Thoracic aorta (tissue), 2 donors: Measurements from ENCODE around the gene SPC24. TPM values are rescaled to one million over a fixed set of nuclear protein-coding genes. Genes with fewer than 3 reads are reported as not detected.

Experiments
- ATAC-seq: fragments of 150-250 bp; one replicate; pipeline ENCODE4 v1.8.0; 2017; ENCODE audit warnings: low read depth; ENCODE audit not compliant: insufficient number of reproducible peaks, low FRiP score
- DNase-seq: peaks from one replicate; pipeline ENCODE4 v3.0.0-alpha.2; 2020; ENCODE audit warnings: low spot score
- H3K27ac ChIP-seq, 2 donors: fragments of 200-600 bp; sonication (generic); 1 replicate in 1 of 2; 2 replicates in 1 of 2; pipeline ENCODE4 v1.5.1; 2016; ENCODE audit warnings: mild to moderate bottlenecking in 2 of 2, moderate library complexity in 2 of 2
- H3K27me3 ChIP-seq: fragments of 200-600 bp; sonication (generic); replicated peaks from 2 replicates; pipeline ENCODE4 v1.6.0; 2016; ENCODE audit warnings: mild to moderate bottlenecking; ENCODE audit not compliant: insufficient read depth
- H3K36me3 ChIP-seq: fragments of 200-600 bp; sonication (generic); one replicate; pipeline ENCODE4 v1.5.1; 2016
- H3K4me1 ChIP-seq, 2 donors: fragments of 200-600 bp; sonication (generic); 1 replicate in 1 of 2; 2 replicates in 1 of 2; pipeline versions ENCODE4 v1.5.1 to v1.6.0; 2016; ENCODE audit warnings: low read depth in 2 of 2, mild to moderate bottlenecking in 1 of 2; ENCODE audit not compliant: control insufficient read depth in 1 of 2
- H3K4me3 ChIP-seq: fragments of 200-600 bp; sonication (generic); 2 replicates; pipeline ENCODE4 v1.5.1; 2016; ENCODE audit warnings: mild to moderate bottlenecking
- H3K9me3 ChIP-seq: fragments of 200-600 bp; sonication (generic); 2 replicates; pipeline ENCODE4 v1.5.1; 2016
- CTCF ChIP-seq: fragments of 200-600 bp; sonication (generic); IDR thresholded peaks from one replicate; pipeline ENCODE4 v1.5.1; 2019; ENCODE audit warnings: antibody characterized with exemption
- total RNA-seq, 2 donors: library from RNA; depleted of rRNA; stranded (reverse); fragments of >200 nt; gene quantifications; one replicate each; pipeline versions ENCODE4 v1.1.0 to v1.2.3, GENCODE V29; 2016

SPC24 gene
- total RNA-seq, 2 donors from 2014 or later = 2.4 to 4.7 TPM

GRCh38 chr19:11202488-11203193 lies 47.1 kb upstream of the SPC24 start:
- H3K27ac ChIP-seq = peak overlapping the region; percentile 97 to 99
- H3K36me3 ChIP-seq = no peaks in the 10 kb centered on the region
- no peaks in the 10 kb centered on the region for H3K27me3 ChIP-seq
- H3K9me3 ChIP-seq = no peaks in the 10 kb centered on the region
- peak overlapping the region; percentile 45 for H3K4me3 ChIP-seq
- ATAC-seq = no peak
- TF ChIP-seq CTCF = no peak
- peaks cover 28 to 48% of the 10 kb centered on the region in 2 donors for H3K4me1 ChIP-seq
- DNase-seq = no peak

GRCh38 chr19:11201791-11202190 lies 46.2 kb upstream of the SPC24 start:
- DNase-seq = no peak
- no peak for ATAC-seq
- Histone ChIP-seq H3K36me3 (no peaks in the 10 kb centered on the region), H3K4me3 (no peak overlapping the region), H3K27me3 (no peaks in the 10 kb centered on the region), H3K9me3 (no peaks in the 10 kb centered on the region), H3K27ac (peak overlapping the region; percentile 97 to 99), H3K4me1 (peaks cover 28 to 48% of the 10 kb centered on the region in 2 donors)
- TF ChIP-seq CTCF = no peak

DNA sequence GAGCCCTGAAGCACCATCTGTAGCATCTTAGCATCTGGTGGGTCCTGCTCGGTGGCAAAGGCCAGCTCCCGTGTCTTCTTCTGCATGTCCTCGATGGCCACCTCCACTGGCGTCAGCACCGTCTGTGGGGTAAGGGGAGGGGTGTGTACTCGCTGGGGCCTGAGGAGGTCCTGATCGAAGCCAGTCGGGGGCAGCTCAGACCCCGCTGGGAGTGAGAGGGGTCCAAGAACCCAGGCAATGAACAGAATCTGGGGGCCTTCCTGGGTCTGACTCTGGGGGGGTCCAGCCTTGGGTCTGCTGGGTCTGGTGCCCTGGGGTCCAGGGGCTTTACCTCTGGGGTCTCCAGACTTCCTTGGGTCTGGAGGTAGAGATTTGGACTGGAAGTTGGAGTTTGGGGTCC lies 45.3 kb upstream of the SPC24 start:
- Histone ChIP-seq H3K27ac (peak overlapping the region; percentile 95 to 99), H3K9me3 (no peaks in the 10 kb centered on the region), H3K27me3 (no peaks in the 10 kb centered on the region), H3K4me1 (peaks cover 28 to 48% of the 10 kb centered on the region in 2 donors), H3K4me3 (no peak overlapping the region), H3K36me3 (no peaks in the 10 kb centered on the region)
- no peak for TF ChIP-seq CTCF
- ATAC-seq = no peak
- DNase-seq = no peak

DNA sequence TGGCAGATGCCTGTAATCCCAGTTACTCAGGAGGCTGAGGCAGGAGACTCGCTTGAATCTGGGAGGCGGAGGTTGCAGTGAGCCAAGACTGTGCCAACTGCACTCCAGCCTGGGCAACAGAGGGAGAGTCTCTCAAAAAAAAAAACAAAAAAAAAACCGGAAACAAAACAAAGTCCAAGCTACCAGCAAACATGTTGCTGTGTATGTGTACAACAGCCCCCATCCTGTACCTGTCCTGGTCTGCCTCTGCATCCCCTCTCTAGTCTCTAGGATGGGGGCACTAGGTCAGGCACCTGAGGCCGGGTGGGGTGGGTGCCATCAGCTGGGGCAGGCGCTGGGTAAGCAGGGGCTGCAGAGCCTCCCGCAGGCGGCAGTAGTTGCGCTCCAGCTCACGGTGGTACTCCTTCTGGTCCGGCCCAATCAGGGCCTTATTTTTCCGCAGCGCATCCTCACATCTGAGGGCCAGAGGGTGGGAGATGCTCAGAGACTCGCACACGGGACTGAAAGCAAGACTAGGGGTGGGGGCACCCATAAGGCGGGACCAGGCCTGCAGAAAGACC lies 44.5 kb upstream of the SPC24 start:
- Histone ChIP-seq H3K4me1 (peaks cover 30 to 51% of the 10 kb centered on the region in 2 donors), H3K27me3 (no peaks in the 10 kb centered on the region), H3K36me3 (no peaks in the 10 kb centered on the region), H3K27ac (peak overlapping the region; percentile 95 to 99), H3K9me3 (no peaks in the 10 kb centered on the region), H3K4me3 (no peak overlapping the region)
- DNase-seq (no peak), ATAC-seq (no peak)
- TF ChIP-seq CTCF = no peak

- ATAC-seq (no peak), DNase-seq (no peak)
- Histone ChIP-seq H3K27ac (peak overlapping the region; percentile 95 to 99), H3K9me3 (no peaks in the 10 kb centered on the region), H3K27me3 (no peaks in the 10 kb centered on the region), H3K4me3 (no peak overlapping the region), H3K36me3 (no peaks in the 10 kb centered on the region), H3K4me1 (peaks cover 30 to 51% of the 10 kb centered on the region in 2 donors)
- no peak for TF ChIP-seq CTCF
These were observed 43.9 kb upstream of the SPC24 start for GRCh38 chr19:11199517-11199916.
